Kidney (tissue), 14 donors: ENCODE results near the gene SNRPD3. TPM values are rescaled to one million over a fixed set of nuclear protein-coding genes. Genes with fewer than 3 reads are reported as not detected.
"Not testable (repeated sequence)": the region's sequence is repeated elsewhere in the genome, so short reads cannot be mapped to it uniquely, and the experiment has no call there.

Experiments used
- DNase-seq, 5 donors: peaks; one replicate each; pipeline ENCODE4 v3.0.0-alpha.2; 2013 to 2020
- FAIRE-seq: peaks from 2 replicates; lab custom pipeline; 2012; peaks lifted over from hg19 to GRCh38; lab: Jason Lieb, UNC
- H3K27ac ChIP-seq, 2 donors: one replicate each; pipeline ENCODE4 v1.7.0; 2013; ENCODE audit warnings: low read depth in 2 of 2, low read length in 2 of 2, inconsistent platforms in 1 of 2
- H3K27me3 ChIP-seq: one replicate; pipeline ENCODE4 v1.7.1; 2013; ENCODE audit warnings: low read length, inconsistent platforms; ENCODE audit not compliant: control insufficient read depth, insufficient read depth
- H3K36me3 ChIP-seq, 3 donors: one replicate each; pipeline versions ENCODE4 v1.7.0 to v1.7.1; 2013; ENCODE audit warnings: low read length in 3 of 3, control low read depth in 1 of 3, inconsistent platforms in 1 of 3; ENCODE audit not compliant: insufficient read depth in 3 of 3, control insufficient read depth in 2 of 3
- H3K4me1 ChIP-seq, 3 donors: one replicate each; pipeline versions ENCODE4 v1.7.0 to v1.7.1; 2013; ENCODE audit warnings: low read length in 3 of 3, inconsistent platforms in 1 of 3, low read depth in 1 of 3; ENCODE audit not compliant: control insufficient read depth in 2 of 3, insufficient read depth in 2 of 3
- H3K4me3 ChIP-seq, 3 donors: one replicate each; pipeline versions ENCODE4 v1.7.0 to v1.8.1; 2013; ENCODE audit warnings: low read length in 3 of 3, control low read depth in 1 of 3, inconsistent platforms in 1 of 3
- H3K9ac ChIP-seq, 3 donors: one replicate each; pipeline versions ENCODE4 v1.7.0 to v1.7.1; 2013; ENCODE audit warnings: low read length in 3 of 3, control low read depth in 1 of 3, inconsistent platforms in 1 of 3
- H3K9me3 ChIP-seq, 3 donors: one replicate each; pipeline versions ENCODE4 v1.7.0 to v1.7.1; 2013; ENCODE audit warnings: low read length in 3 of 3, control low read depth in 1 of 3, inconsistent platforms in 1 of 3; ENCODE audit not compliant: control insufficient read depth in 2 of 3, insufficient read depth in 1 of 3
- CTCF ChIP-seq: IDR thresholded peaks from 3 replicates; pipeline ENCODE4 v1.5.1; 2012; ENCODE audit warnings: mild to moderate bottlenecking, moderate library complexity, borderline replicate concordance; ENCODE audit not compliant: insufficient read depth; ENCODE audit errors: extremely low read depth
- intact Hi-C: fragments of 100-400 bp; cut with DNase I; formaldehyde crosslinking; loops from one replicate; pipeline ENCODE4 v1.11.1; 2022
- polyA plus RNA-seq: library from polyadenylated mRNA; stranded (reverse); fragments of 350-450 nt; fragmentation: Illumina TruSeq; extraction: RNeasy Lipid Tissue Mini Kit (QIAGEN cat#74804); gene quantifications from one replicate; pipeline ENCODE4 v1.2.3, GENCODE V29; 2014; ENCODE audit warnings: low read depth, low replicate concordance; ENCODE audit not compliant: insufficient read depth
- total RNA-seq: library from RNA; stranded (reverse); fragmentation: NEBNext Ultra II Directional; extraction: Animal tissue kit (Norgen Biotek cat#: 25700); gene quantifications from one replicate; pipeline ENCODE4 v1.2.1, GENCODE V29; 2021
- donor health status: control.
- donor health status: control.
- donor health status: control.
- donor health status: control.
- donor health status: control.
- donor health status: DM: yes; HTN: yes; CAD: no.
- donor health status: Normal renal cell carcinoma (clear cell type).

The SNRPD3 gene
- total and polyA plus RNA-seq, 2 donors from 2014 or later = 73.7 to 136 TPM

- Histone ChIP-seq H3K9ac (peak within 1 kb of the TSS in 2 of 3 donors; percentile 15 to 73), H3K27ac (peak within 1 kb of the TSS; percentile 80 to 84), H3K9me3 (no peaks in the 10 kb centered on the region), H3K36me3 (peaks cover 0 to 3% (median 0%) of the 10 kb centered on the region in 3 donors), H3K4me3 (peak within 1 kb of the TSS; percentile 39 to 67 (median 51)), H3K4me1 (peaks cover 0 to 28% (median 13%) of the 10 kb centered on the region in 3 donors), H3K27me3 (no peaks in the 10 kb centered on the region)
- intact Hi-C loops = no loop called here
- FAIRE-seq (no peak), DNase-seq (peak; percentile 89 to 96 (median 92))
- TF ChIP-seq CTCF = no peak
Measured at GRCh38 chr22:24592851-24593558, 37.2 kb downstream of the SNRPD3 start, which contains the start of gene LRRC75B. Gene LRRC75B (minus strand): TSS chr22:24593073. CDS start chr22:24593039, 34 bp downstream.

DNA sequence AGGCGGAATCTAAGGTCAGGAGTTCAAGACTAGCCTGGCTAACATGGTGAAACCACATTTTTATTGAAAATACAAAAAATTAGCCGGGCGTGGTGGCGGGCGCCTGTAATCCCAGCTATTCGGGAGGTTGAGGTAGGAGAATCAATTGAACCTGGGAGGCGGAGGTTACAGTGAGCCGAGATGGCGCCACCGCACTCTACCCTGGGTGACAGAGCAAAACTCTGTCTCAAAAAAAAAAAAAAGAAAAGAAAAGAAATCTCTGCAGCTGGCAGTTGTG is 37.7 kb downstream of the SNRPD3 start:
- Histone ChIP-seq H3K4me3 (peak overlapping the region in 2 of 3 donors; percentile 34 to 59), H3K9ac (peak overlapping the region in 1 of 3 donors; percentile 73), H3K27ac (peak overlapping the region; percentile 80 to 84), H3K4me1 (peaks cover 0 to 28% (median 13%) of the 10 kb centered on the region in 3 donors)
- FAIRE-seq, H3K36me3 ChIP-seq, intact Hi-C loops, H3K27me3 ChIP-seq, H3K9me3 ChIP-seq: not testable (repeated sequence)
- peak in 1 of 5 donors; percentile 45 for DNase-seq

GRCh38 chr22:24593836-24594568 is 38.2 kb downstream of the SNRPD3 start:
- DNase-seq = peak in 4 of 5 donors; percentile 52 to 75 (median 66)
- intact Hi-C loops = no loop called here
- peaks cover 0 to 28% (median 13%) of the 10 kb centered on the region in 3 donors for H3K4me1 ChIP-seq
- no peaks in the 10 kb centered on the region for H3K27me3 ChIP-seq
- no peak overlapping the region for H3K9ac ChIP-seq
- no peak overlapping the region for H3K4me3 ChIP-seq
- H3K9me3 ChIP-seq = no peaks in the 10 kb centered on the region
- no peak for FAIRE-seq
- H3K36me3 ChIP-seq = no peaks in the 10 kb centered on the region
- H3K27ac ChIP-seq = peak overlapping the region in 1 of 2 donors; percentile 52
- TF ChIP-seq CTCF = no peak

DNA sequence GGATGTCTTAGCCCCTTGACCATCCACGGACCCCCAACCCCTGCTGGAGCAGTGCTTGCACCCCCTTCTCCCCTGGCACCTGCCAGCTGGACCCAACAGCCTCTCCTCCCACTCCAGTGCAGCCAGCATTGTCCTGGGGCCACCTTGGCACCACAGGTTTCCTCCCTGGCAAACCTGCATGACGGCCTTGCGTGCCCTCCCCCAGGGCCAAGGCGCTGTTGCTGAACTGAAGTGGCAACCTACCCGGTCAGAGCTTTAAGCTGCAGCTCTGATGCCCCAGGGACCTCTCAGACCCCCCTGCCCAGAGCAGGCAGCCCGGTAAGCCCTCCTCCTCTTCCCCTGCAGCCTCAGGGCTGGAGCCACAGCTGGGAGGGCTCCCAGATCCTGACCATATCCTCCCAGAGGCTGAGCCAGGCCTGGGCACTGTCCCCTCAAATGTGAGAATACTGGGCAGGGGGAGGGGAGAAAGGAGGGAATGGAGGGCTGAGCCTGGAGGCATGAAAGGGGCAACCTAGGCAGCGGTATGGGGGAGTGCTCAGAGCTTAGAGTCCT is 38.8 kb downstream of the SNRPD3 start:
- intact Hi-C loops = no loop called here
- H3K36me3 ChIP-seq = no peaks in the 10 kb centered on the region
- no peak for TF ChIP-seq CTCF
- peaks cover 0 to 22% (median 15%) of the 10 kb centered on the region in 3 donors for H3K4me1 ChIP-seq
- peak in 3 of 5 donors; percentile 42 to 77 (median 68) for DNase-seq
- H3K4me3 ChIP-seq = no peak overlapping the region
- no peaks in the 10 kb centered on the region for H3K27me3 ChIP-seq
- H3K9ac ChIP-seq = no peak overlapping the region
- FAIRE-seq = no peak
- peak overlapping the region; percentile 4 to 52 for H3K27ac ChIP-seq
- H3K9me3 ChIP-seq = no peaks in the 10 kb centered on the region
